ENCODE results near the gene PPT2.
"Not testable (repeated sequence)": the region's sequence is repeated elsewhere in the genome, so short reads cannot be mapped to it uniquely, and the experiment has no call there.

Gene PPT2

DNA sequence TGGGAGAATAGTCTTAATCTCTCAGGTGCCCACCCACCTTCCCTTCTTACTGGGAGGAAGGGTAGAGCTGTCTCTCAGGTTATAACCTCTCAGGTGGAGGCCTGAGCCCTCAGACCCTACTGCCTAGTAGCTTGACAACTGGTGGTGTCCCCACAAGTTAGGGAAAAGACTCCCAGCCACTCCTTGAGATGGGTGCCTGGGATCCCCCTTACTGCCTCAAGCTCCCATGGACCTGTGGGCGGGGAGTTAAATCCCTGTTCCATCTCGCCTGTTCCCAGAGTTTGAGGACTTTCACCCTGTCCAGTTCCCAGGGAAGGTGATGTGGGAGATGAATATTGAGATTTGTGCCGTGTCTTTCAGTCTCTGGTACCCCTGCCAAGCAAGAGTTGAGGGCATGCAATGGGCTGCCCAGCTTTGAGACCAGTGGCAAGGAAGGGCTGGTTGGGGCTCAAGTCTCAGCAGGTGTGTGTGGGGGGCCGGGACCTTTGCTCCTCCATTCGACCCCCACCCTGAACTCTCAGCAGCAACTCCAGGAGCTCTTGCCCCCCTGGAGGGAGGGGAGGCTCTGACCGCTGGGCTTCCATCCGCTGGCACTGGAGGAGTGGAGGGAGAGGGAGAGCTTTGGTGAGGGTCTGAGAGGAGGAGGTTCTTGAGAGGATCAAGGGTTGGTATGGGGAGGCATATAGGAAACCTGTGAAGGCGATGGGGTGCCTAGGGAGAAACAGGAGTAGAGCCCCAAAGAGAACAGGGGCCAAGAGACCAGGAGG, 37.2 kb downstream of the PPT2 start:
- no peak for DNase-seq

DNA sequence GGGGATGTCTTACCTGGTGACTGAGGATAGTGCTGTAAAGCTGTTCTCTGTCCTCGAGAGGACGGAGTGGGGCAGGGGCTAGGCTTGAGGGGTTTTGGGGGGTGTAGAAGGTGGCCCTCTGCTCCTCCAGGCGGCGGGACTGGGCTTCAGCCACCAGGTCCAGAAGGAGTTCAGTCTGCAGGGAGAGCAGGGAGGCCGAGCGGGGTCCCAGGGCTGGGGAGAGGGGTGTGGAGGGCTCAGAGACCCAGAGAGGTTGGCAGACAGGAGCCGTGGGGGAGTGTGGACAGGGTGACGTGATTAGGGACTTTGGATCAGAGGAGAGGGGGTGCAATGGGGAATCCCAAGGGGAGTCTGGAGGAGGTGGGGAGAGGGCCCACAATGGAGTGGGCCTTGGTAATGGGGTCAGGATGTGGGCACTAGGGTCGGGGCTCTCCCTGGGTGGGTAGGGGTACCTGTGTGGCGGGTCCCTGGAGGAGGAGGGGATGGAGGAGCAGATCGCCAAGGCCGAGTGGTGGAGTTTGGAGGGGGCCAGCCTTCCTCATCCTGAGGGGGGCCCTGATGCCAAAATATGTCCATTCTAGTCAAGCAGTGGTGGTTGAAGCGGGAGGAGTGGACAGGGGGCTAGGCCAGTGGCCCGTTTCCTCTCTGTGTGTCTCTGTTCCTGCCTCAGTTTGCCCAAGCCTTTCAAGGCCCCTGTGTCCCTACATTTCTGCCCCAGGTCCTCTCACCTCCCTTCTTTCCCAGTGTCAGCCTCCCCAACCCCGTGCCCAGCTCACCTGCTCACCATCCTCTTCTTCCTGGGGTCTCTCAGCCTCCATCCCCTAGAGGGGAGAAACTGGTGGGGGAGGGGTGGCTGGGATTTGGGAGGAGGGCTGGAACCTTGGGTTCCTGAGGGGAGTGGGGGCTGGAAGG, 38.0 kb downstream of the PPT2 start:
- no peak for DNase-seq

- DNase-seq = peak in 4 of 5 donors; percentile 33 to 78 (median 48)
Measured at GRCh38 chr6:32192608-32193039, 38.7 kb downstream of the PPT2 start, which contains the start of gene GPSM3. TSS of gene GPSM3 (minus strand) at chr6:32192643. CDS start at chr6:32192513, 130 bp downstream.

- not testable (repeated sequence) for DNase-seq
Measured at GRCh38 chr6:32193096-32193495, 39.2 kb downstream of the PPT2 start.

GRCh38 chr6:32194388-32194787, 40.4 kb downstream of the PPT2 start:
- DNase-seq = no peak

DNA sequence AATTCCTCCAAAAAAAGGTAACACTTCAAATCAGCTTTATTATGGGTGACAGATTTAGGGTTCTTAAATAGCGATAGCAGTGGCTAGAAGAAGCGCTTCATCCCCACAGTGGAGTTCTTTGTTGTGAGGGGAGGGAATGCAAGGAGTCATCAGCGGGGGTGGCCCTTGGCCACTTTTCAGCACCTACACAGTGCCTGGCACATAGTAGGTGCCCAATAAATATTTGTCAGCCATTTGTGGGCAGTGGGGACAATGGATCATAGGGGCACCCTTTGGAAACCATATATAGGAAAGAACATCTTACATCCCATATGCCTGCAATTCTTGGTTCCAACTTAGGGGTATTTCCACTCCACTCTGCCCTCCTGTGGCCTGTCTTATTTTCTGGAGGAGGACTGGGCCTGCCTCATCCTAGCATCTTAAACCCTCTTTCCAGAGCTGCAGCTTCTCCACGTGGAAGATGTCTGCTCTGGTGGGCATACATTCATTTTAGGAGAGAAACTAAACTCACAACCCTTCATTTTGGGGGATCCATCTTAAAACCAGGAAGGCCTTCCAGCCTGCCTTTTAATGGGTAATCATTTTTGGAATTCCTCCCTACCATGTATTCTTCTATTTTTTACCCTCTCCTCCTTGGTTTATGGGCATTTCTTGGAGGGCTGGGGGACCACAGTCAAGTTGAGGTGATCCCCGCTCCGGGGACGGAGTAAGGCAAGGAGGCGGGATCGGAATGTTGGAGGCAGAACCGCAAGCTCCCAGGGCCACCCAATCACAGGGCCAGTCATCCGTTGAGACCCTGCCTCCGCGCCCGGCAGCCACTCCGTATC, 41.1 kb downstream of the PPT2 start:
- peak in 1 of 5 donors; percentile 56 for DNase-seq

- peak; percentile 99 to 100 (median 100) for DNase-seq
Measured at GRCh38 chr6:32195652-32195901, 41.6 kb downstream of the PPT2 start.

DNA sequence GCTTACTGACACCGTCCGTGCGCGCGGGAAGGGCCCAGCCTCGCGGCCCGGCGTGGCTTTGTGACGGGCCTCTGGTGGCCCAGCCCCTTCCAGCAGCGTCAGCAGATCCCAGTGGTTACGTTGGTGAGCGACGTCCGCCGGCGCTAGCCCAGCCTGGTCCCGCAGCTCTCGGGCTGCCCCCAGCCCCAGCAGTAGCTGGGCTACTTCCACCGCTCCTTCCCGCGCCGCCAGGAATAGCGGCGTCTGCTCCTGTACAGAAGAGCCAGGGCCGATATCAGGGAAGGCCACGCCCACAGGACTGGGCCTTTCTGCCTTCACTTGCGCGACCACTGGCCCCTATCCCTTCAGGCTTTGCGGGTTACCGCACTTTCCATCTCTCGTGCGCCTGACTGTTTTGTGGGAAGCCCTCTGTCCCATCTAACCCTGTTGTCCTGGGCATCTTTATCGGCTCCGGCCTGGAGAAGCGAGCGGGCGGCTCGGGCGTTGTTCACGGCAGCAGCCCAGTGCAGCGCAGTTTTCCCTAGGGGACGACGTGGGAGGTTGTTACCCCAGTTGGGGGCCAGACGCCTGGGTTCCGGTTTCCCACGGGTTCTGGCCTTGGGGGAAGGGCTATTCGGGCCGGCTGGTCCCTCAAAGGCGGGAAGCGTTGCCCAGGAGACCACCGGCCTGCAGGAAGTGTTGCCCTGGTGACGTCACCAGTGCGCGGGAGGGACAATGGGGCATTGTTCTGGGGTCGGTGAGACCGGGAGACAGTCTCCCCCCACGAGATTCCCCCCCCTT, 42.2 kb downstream of the PPT2 start:
- peak; percentile 35 to 69 (median 48) for DNase-seq

- DNase-seq = no peak
Measured at GRCh38 chr6:32196682-32197616, 43.0 kb downstream of the PPT2 start.

- no peak for DNase-seq
Measured at GRCh38 chr6:32198345-32198696, 44.4 kb downstream of the PPT2 start.

- no peak for DNase-seq
Measured at GRCh38 chr6:32198866-32199265, 44.9 kb downstream of the PPT2 start.

GRCh38 chr6:32200711-32201475, 47.0 kb downstream of the PPT2 start:
- no peak for DNase-seq

GRCh38 chr6:32202186-32202585, 48.2 kb downstream of the PPT2 start:
- DNase-seq = no peak

DNA sequence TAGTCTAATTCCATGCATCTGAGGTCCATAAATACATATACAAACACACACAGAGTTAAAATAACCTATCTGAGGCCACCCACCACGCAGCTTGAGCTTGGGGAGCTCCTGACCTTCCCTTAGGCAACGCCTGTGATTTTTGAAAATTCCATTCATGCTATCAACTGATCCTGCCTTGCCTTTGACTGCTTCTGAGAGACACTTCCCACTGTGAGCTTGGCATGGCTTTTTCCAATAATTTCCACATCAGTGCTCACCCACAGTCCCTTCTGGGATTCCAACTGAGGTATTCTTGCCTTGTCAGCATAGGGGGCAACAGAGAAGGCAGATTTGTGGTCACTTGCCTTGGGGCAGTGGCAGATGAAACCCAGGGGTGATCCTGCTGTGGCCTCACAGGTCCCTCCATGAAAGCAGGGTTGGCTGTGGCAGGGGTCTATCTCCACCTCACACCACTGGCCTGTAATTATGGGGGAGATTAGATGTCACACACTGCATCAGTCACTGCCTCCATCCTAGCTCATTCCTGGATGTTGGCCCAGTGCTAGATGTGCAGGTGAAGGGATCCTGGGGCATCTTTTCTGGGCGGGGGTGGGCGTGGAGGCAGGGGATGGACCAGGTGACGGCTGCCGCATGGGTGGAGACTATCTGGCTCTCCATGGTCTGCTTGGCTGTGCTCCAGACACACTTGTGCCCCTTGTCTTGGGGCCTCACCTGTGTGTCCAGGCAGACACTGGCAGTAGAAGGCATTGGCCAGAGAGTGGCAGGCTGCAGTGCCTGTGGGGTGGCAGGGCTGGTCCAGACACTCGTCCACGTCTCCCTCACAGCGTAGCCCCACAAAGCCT, 49.7 kb downstream of the PPT2 start:
- no peak for DNase-seq

DNA sequence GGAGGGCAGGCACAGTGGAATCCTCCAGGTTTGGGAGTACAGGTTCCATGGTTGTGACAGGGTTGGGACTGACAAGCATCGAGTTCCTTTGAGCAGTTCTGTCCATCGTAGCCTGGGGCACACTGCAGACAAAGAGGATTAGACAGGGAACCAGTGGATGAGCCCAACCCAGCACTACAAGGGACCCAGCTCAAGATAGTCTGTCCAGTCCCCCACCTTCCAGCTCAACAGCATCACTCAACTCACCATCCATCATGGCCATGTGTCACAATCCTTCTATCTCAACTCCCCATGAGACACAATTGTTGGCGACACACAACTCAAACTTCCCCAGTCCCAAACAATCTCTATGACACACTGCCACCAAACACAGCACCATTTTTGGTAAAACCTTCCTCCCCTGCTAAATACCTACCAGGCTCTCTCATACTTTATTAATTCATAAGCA, 50.4 kb downstream of the PPT2 start:
- DNase-seq = no peak

- no peak for DNase-seq
Measured at GRCh38 chr6:32208996-32209395, 55.1 kb downstream of the PPT2 start.

DNA sequence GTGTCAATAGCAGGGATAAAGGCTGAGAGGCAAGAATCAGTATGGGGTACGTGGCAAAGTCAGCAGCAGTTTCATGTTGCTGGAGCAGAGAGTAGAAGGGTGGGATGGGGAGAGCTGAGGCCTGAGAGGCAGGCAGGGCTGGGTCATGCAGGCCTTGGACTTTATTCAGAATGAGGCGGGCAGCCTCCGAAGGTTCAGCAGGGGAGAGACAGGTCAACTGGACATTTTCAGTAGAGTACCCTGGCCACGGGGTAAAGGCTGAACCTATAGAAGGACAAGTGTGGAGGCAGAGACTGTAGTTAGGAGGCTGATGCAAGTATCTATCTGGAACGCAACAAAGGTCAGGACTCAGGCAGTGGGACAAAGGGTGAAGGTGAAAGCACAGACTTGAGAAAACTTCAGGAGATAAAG, 56.3 kb downstream of the PPT2 start:
- no peak for DNase-seq

- not testable (repeated sequence) for DNase-seq
Measured at GRCh38 chr6:32211432-32211831, 57.5 kb downstream of the PPT2 start.

GRCh38 chr6:32212076-32212760, 58.3 kb downstream of the PPT2 start:
- DNase-seq = no peak

Data from T-helper 1 cell (primary cell).